IPS DF 19.7 (cell line): ENCODE measurements around the gene CASZ1.

Experiments
- DNase-seq: peaks from one replicate; pipeline ENCODE4 v3.0.0-alpha.2; 2013; ENCODE audit warnings: low read depth, low spot score

CASZ1 gene

GRCh38 chr1:10599194-10599861 is 197.1 kb downstream of the CASZ1 start:
- DNase-seq: no peak

- no peak for DNase-seq
These were observed 198.1 kb downstream of the CASZ1 start for GRCh38 chr1:10598389-10598702.

- no peak for DNase-seq
These were observed 198.7 kb downstream of the CASZ1 start for GRCh38 chr1:10597492-10598388.

- DNase-seq: no peak
These were observed 199.7 kb downstream of the CASZ1 start for GRCh38 chr1:10596780-10597179.

- no peak for DNase-seq
These were observed 201.7 kb downstream of the CASZ1 start for GRCh38 chr1:10594595-10595223.

- no peak for DNase-seq
These were observed 202.7 kb downstream of the CASZ1 start for GRCh38 chr1:10593750-10594149.

GRCh38 chr1:10592373-10592772 is 204.1 kb downstream of the CASZ1 start:
- DNase-seq: no peak

GRCh38 chr1:10591010-10591409 is 205.4 kb downstream of the CASZ1 start:
- DNase-seq: no peak

- no peak for DNase-seq
These were observed 207.4 kb downstream of the CASZ1 start for GRCh38 chr1:10589074-10589473.

GRCh38 chr1:10588640-10589039 is 207.8 kb downstream of the CASZ1 start:
- DNase-seq: no peak
